Panc1 (cell line): ENCODE data around the gene ZNF521.

ENCODE experiments used
- CTCF ChIP-seq: fragments of 450-650 bp; IDR thresholded peaks from 2 replicates; pipeline ENCODE4 v1.5.1; 2017; ENCODE audit warnings: mild to moderate bottlenecking
- POLR2AphosphoS5 ChIP-seq: IDR thresholded peaks from 2 replicates; pipeline ENCODE4 v1.6.1; 2012; ENCODE audit warnings: mild to moderate bottlenecking, low read depth, low read length, moderate library complexity
- REST ChIP-seq, 2 experiments: IDR thresholded peaks; 2 replicates each; pipeline ENCODE4 v1.6.1; 2011 to 2012; ENCODE audit warnings: low read depth in 2 of 2, control low read depth in 1 of 2, low read length in 1 of 2, mild to moderate bottlenecking in 1 of 2, moderate library complexity in 1 of 2; ENCODE audit not compliant: insufficient read depth in 1 of 2
- SIN3A ChIP-seq: IDR thresholded peaks from 2 replicates; pipeline ENCODE4 v1.6.1; 2012; ENCODE audit warnings: low read depth, mild to moderate bottlenecking, low read length, moderate library complexity, borderline replicate concordance; ENCODE audit not compliant: insufficient read depth

GRCh38 chr18:25081001-25081400 is 271.0 kb downstream of the ZNF521 start:
- TF ChIP-seq CTCF (no peak), REST (IDR thresholded peaks at IDR 0.05; ENCODE audit: insufficient read depth in 1 of 2, low read depth in 2 of 2, low read length in 1 of 2) (no peak), POLR2AphosphoS5 (no peak), SIN3A (no peak)
